SIG-M5 treated with dmso at 0.1 percent for 504 hours (cell line): ENCODE results near the gene HYKK.
"Not testable (repeated sequence)": the region's sequence is repeated elsewhere in the genome, so short reads cannot be mapped to it uniquely, and the experiment has no call there.

ENCODE experiments used
- DNase-seq: peaks from one replicate; lab custom pipeline; 2025; ENCODE audit not compliant: unreplicated experiment; lab: John Stamatoyannopoulos, UW

Gene HYKK

GRCh38 chr15:78539464-78540140 lies 32.2 kb downstream of the HYKK start:
- not testable (repeated sequence) for DNase-seq

- DNase-seq = peak; percentile 77
Observed at GRCh38 chr15:78540141-78540870, 32.9 kb downstream of the HYKK start, which contains the start of gene PSMA4. Gene PSMA4, plus strand, starts transcription at chr15:78540444. Its CDS starts 1,484 bp downstream, at chr15:78541928.

GRCh38 chr15:78540871-78541743 lies 33.7 kb downstream of the HYKK start:
- peak; percentile 82 for DNase-seq

GRCh38 chr15:78541744-78542034 lies 34.3 kb downstream of the HYKK start:
- DNase-seq = no peak

- no peak for DNase-seq
Observed at GRCh38 chr15:78542647-78543046, 35.3 kb downstream of the HYKK start.

- DNase-seq = no peak
Observed at GRCh38 chr15:78550194-78550593, 42.8 kb downstream of the HYKK start.

GRCh38 chr15:78550815-78551214 lies 43.4 kb downstream of the HYKK start:
- DNase-seq = no peak

GRCh38 chr15:78551902-78552301 lies 44.5 kb downstream of the HYKK start:
- DNase-seq = no peak

- no peak for DNase-seq
Observed at GRCh38 chr15:78552597-78552996, 45.2 kb downstream of the HYKK start.

- DNase-seq = not testable (repeated sequence)
Observed at GRCh38 chr15:78560201-78560600, 52.8 kb downstream of the HYKK start.

GRCh38 chr15:78561490-78561889 lies 54.1 kb downstream of the HYKK start:
- no peak for DNase-seq

GRCh38 chr15:78563092-78563491 lies 55.7 kb downstream of the HYKK start:
- DNase-seq = no peak

- no peak for DNase-seq
Observed at GRCh38 chr15:78564743-78565096, 57.3 kb downstream of the HYKK start.

- DNase-seq = peak; percentile 71
Observed at GRCh38 chr15:78565097-78565950, 57.9 kb downstream of the HYKK start, which contains the start of gene CHRNA5. Gene CHRNA5, plus strand, starts transcription at chr15:78565520. Its CDS starts 200 bp downstream, at chr15:78565720.

- DNase-seq = peak; percentile 12
Observed at GRCh38 chr15:78565951-78566774, 58.8 kb downstream of the HYKK start.

GRCh38 chr15:78567531-78567930 lies 60.2 kb downstream of the HYKK start:
- DNase-seq = no peak

- DNase-seq = peak; percentile 6
Observed at GRCh38 chr15:78570710-78571109, 63.3 kb downstream of the HYKK start.

GRCh38 chr15:78571382-78571781 lies 64.0 kb downstream of the HYKK start:
- no peak for DNase-seq

- no peak for DNase-seq
Observed at GRCh38 chr15:78573416-78573815, 66.0 kb downstream of the HYKK start.

- no peak for DNase-seq
Observed at GRCh38 chr15:78574944-78575343, 67.6 kb downstream of the HYKK start.
